GM12878 (cell line): Measurements from ENCODE around the gene ANKMY1. TPM values are rescaled to one million over a fixed set of nuclear protein-coding genes. Genes with fewer than 3 reads are reported as not detected.

ENCODE experiments used
- NFXL1 ChIP-seq: fragments of 450-650 bp; IDR thresholded peaks from 2 replicates; pipeline ENCODE4 v1.6.1; 2017; ENCODE audit warnings: antibody characterized with exemption, mild to moderate bottlenecking, borderline replicate concordance
- NR2C1 ChIP-seq: fragments of 450-650 bp; IDR thresholded peaks from 2 replicates; pipeline ENCODE4 v1.6.1; 2017; ENCODE audit warnings: antibody characterized with exemption, mild to moderate bottlenecking, moderate library complexity
- SMAD5 ChIP-seq: IDR thresholded peaks from 2 replicates; pipeline ENCODE4 v1.6.1; 2016; ENCODE audit warnings: antibody characterized with exemption, low read depth
- TARDBP ChIP-seq: IDR thresholded peaks from 2 replicates; pipeline ENCODE4 v1.6.1; 2016; ENCODE audit warnings: borderline replicate concordance
- polyA plus RNA-seq, 11 experiments: library from polyadenylated mRNA; depleted of rRNA in 4 of 11; unstranded in 6 of 11; stranded (reverse) in 5 of 11; fragments of >200 nt; fragmentation: Nextera tagmentation in 4 of 11; fragmentation: Illumina TruSeq in 1 of 11; extraction: Ambion mirVana in 4 of 11; extraction: Trizol in 1 of 11; gene quantifications; 1 replicate in 1 of 11; 2 replicates in 10 of 11; pipeline versions ENCODE4 v1.2.1 to v1.2.3, GENCODE V29; 2011 to 2016; ENCODE audit warnings: inconsistent platforms in 2 of 11, missing spikeins in 2 of 11, low read depth in 1 of 11
- total RNA-seq, 4 experiments: library from RNA; depleted of rRNA in 3 of 4; stranded (reverse); fragments of >200 nt in 3 of 4; fragmentation: Illumina TruSeq in 1 of 4; extraction: Trizol in 1 of 4; gene quantifications; 2 replicates each; pipeline versions ENCODE4 v1.2.1 to v1.2.3, GENCODE V29; 2013 to 2021
- TF ChIP-seq, protein P1 (sequence below): fragments of 450-650 bp; IDR thresholded peaks from 2 replicates; pipeline ENCODE4 v1.6.1; 2018; ENCODE audit warnings: mild to moderate bottlenecking, low read depth, moderate library complexity; ENCODE audit not compliant: partially characterized antibody
- TF ChIP-seq, protein P2 (sequence below): IDR thresholded peaks from 2 replicates; pipeline ENCODE4 v1.6.1; 2012; ENCODE audit warnings: improper control_type of control experiment, low read depth, low read length; ENCODE audit not compliant: insufficient replicate concordance

Gene ANKMY1
- total and polyA plus RNA-seq, 10 of the 15 experiments (the other 5 are each of a cell fraction or from before 2014, with no cell fraction given), result 1.1 to 15.3 (median 11.1) TPM

DNA sequence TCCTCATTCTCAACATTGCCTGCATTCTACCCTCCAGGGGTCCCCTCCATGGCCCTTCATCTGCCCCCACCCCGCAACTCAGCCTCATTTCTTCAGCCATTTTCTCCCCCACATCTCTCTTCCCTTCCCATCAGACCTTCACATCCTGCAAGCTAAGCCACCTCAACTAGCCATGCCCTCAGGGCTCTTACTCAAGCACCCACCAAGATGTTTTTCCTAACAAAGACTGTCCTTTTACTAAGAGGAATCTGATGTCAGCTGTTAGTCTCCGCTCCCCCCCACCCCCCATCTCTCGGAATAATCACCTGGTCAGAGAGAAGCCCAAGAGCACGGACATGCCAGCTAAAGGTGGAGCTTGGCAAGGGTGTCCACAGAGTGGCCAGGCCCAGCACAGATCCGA, 24.0 kb upstream of the ANKMY1 start (continued):
- TF ChIP-seq, protein P1, sequence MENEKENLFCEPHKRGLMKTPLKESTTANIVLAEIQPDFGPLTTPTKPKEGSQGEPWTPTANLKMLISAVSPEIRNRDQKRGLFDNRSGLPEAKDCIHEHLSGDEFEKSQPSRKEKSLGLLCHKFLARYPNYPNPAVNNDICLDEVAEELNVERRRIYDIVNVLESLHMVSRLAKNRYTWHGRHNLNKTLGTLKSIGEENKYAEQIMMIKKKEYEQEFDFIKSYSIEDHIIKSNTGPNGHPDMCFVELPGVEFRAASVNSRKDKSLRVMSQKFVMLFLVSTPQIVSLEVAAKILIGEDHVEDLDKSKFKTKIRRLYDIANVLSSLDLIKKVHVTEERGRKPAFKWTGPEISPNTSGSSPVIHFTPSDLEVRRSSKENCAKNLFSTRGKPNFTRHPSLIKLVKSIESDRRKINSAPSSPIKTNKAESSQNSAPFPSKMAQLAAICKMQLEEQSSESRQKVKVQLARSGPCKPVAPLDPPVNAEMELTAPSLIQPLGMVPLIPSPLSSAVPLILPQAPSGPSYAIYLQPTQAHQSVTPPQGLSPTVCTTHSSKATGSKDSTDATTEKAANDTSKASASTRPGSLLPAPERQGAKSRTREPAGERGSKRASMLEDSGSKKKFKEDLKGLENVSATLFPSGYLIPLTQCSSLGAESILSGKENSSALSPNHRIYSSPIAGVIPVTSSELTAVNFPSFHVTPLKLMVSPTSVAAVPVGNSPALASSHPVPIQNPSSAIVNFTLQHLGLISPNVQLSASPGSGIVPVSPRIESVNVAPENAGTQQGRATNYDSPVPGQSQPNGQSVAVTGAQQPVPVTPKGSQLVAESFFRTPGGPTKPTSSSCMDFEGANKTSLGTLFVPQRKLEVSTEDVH, result no peak
- TF ChIP-seq TARDBP, result no peak
- no peak for TF ChIP-seq SMAD5
- TF ChIP-seq, protein P2, sequence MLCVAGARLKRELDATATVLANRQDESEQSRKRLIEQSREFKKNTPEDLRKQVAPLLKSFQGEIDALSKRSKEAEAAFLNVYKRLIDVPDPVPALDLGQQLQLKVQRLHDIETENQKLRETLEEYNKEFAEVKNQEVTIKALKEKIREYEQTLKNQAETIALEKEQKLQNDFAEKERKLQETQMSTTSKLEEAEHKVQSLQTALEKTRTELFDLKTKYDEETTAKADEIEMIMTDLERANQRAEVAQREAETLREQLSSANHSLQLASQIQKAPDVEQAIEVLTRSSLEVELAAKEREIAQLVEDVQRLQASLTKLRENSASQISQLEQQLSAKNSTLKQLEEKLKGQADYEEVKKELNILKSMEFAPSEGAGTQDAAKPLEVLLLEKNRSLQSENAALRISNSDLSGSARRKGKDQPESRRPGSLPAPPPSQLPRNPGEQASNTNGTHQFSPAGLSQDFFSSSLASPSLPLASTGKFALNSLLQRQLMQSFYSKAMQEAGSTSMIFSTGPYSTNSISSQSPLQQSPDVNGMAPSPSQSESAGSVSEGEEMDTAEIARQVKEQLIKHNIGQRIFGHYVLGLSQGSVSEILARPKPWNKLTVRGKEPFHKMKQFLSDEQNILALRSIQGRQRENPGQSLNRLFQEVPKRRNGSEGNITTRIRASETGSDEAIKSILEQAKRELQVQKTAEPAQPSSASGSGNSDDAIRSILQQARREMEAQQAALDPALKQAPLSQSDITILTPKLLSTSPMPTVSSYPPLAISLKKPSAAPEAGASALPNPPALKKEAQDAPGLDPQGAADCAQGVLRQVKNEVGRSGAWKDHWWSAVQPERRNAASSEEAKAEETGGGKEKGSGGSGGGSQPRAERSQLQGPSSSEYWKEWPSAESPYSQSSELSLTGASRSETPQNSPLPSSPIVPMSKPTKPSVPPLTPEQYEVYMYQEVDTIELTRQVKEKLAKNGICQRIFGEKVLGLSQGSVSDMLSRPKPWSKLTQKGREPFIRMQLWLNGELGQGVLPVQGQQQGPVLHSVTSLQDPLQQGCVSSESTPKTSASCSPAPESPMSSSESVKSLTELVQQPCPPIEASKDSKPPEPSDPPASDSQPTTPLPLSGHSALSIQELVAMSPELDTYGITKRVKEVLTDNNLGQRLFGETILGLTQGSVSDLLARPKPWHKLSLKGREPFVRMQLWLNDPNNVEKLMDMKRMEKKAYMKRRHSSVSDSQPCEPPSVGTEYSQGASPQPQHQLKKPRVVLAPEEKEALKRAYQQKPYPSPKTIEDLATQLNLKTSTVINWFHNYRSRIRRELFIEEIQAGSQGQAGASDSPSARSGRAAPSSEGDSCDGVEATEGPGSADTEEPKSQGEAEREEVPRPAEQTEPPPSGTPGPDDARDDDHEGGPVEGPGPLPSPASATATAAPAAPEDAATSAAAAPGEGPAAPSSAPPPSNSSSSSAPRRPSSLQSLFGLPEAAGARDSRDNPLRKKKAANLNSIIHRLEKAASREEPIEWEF, result no peak
- no peak for TF ChIP-seq NFXL1
- TF ChIP-seq NR2C1, result no peak
- TF ChIP-seq, all 136 proteins: peak for 0
